ENCODE results near the gene BRD2.

Gene BRD2

GRCh38 chr6:33018904-33019303, 50.5 kb downstream of the BRD2 start:
- H3K9me3 Mint-ChIP-seq, result no peaks in the 10 kb centered on the region
- ATAC-seq (peak; percentile 85), DNase-seq (peak in 1 of 2 donors; percentile 47)
- no peaks in the 10 kb centered on the region for H3K27me3 Mint-ChIP-seq
- H3K4me3 Mint-ChIP-seq, result peak overlapping the region; percentile 60 to 82
- peaks cover 27% of the 10 kb centered on the region for H3K4me1 Mint-ChIP-seq
- H3K27ac Mint-ChIP-seq, result peak overlapping the region in 1 of 2 donors; percentile 95

GRCh38 chr6:33019372-33019771, 51.0 kb downstream of the BRD2 start:
- DNase-seq (no peak), ATAC-seq (no peak)
- peak overlapping the region; percentile 60 to 82 for H3K4me3 Mint-ChIP-seq
- H3K27ac Mint-ChIP-seq, result peak overlapping the region in 1 of 2 donors; percentile 95
- no peaks in the 10 kb centered on the region for H3K27me3 Mint-ChIP-seq
- peaks cover 27% of the 10 kb centered on the region for H3K4me1 Mint-ChIP-seq
- no peaks in the 10 kb centered on the region for H3K9me3 Mint-ChIP-seq

GRCh38 chr6:33021917-33022316, 53.5 kb downstream of the BRD2 start:
- no peak for ATAC-seq
- no peak for DNase-seq
- H3K27ac Mint-ChIP-seq, result no peak overlapping the region

GRCh38 chr6:33023536-33023935, 55.1 kb downstream of the BRD2 start:
- Mint-ChIP-seq H3K4me1 (peaks cover 20% of the 10 kb centered on the region), H3K9me3 (no peaks in the 10 kb centered on the region), H3K27ac (no peak overlapping the region), H3K27me3 (no peaks in the 10 kb centered on the region), H3K4me3 (no peak overlapping the region)
- ATAC-seq (no peak), DNase-seq (no peak)

More at GRCh38 chr6:33021917-33022316, 53.5 kb downstream of the BRD2 start:
- peaks cover 21% of the 10 kb centered on the region for H3K4me1 Mint-ChIP-seq
- no peaks in the 10 kb centered on the region for H3K27me3 Mint-ChIP-seq
- no peaks in the 10 kb centered on the region for H3K9me3 Mint-ChIP-seq
- H3K4me3 Mint-ChIP-seq, result no peak overlapping the region

GRCh38 chr6:33024521-33024920, 56.1 kb downstream of the BRD2 start:
- H3K4me3 Mint-ChIP-seq, result no peak overlapping the region

GRCh38 chr6:33028220-33028849, 59.9 kb downstream of the BRD2 start:
- no peak overlapping the region for H3K4me3 Mint-ChIP-seq
- peak overlapping the region in 1 of 2 donors; percentile 1 for H3K27ac Mint-ChIP-seq
- no peaks in the 10 kb centered on the region for H3K9me3 Mint-ChIP-seq
- peaks cover 26% of the 10 kb centered on the region for H3K4me1 Mint-ChIP-seq
- peaks cover 23% of the 10 kb centered on the region for H3K27me3 Mint-ChIP-seq
- DNase-seq, result no peak
- ATAC-seq, result no peak

More at GRCh38 chr6:33024521-33024920, 56.1 kb downstream of the BRD2 start:
- DNase-seq (no peak), ATAC-seq (no peak)
- Mint-ChIP-seq H3K27ac (no peak overlapping the region), H3K4me1 (peaks cover 21% of the 10 kb centered on the region), H3K27me3 (peaks cover 7% of the 10 kb centered on the region), H3K9me3 (no peaks in the 10 kb centered on the region)

GRCh38 chr6:33029328-33030184, 61.2 kb downstream of the BRD2 start:
- Mint-ChIP-seq H3K9me3 (peaks cover under 1 to 4% of the 10 kb centered on the region in 2 donors), H3K27me3 (peaks cover 30% of the 10 kb centered on the region), H3K4me1 (peaks cover 26% of the 10 kb centered on the region), H3K27ac (peak overlapping the region; percentile 8 to 81), H3K4me3 (peak overlapping the region; percentile 9 to 16)
- DNase-seq (no peak), ATAC-seq (peak; percentile 85)

- peaks cover 26% of the 10 kb centered on the region for H3K4me1 Mint-ChIP-seq
- ATAC-seq (no peak), DNase-seq (no peak)
- peaks cover 37% of the 10 kb centered on the region for H3K27me3 Mint-ChIP-seq
- no peak overlapping the region for H3K4me3 Mint-ChIP-seq
- peaks cover 7 to 11% of the 10 kb centered on the region in 2 donors for H3K9me3 Mint-ChIP-seq
- no peak overlapping the region for H3K27ac Mint-ChIP-seq
These were observed 61.9 kb downstream of the BRD2 start for GRCh38 chr6:33030245-33030644.
